GM19452 (cell line): ENCODE data around the gene SERPING1.
"Not testable (repeated sequence)": the region's sequence is repeated elsewhere in the genome, so short reads cannot be mapped to it uniquely, and the experiment has no call there.

Experiments
- ATAC-seq: cut with Tn5 transposase; IDR thresholded peaks from one replicate; pipeline ENCODE4 v1.9.1; 2021; ENCODE audit not compliant: unreplicated experiment

Gene SERPING1

DNA sequence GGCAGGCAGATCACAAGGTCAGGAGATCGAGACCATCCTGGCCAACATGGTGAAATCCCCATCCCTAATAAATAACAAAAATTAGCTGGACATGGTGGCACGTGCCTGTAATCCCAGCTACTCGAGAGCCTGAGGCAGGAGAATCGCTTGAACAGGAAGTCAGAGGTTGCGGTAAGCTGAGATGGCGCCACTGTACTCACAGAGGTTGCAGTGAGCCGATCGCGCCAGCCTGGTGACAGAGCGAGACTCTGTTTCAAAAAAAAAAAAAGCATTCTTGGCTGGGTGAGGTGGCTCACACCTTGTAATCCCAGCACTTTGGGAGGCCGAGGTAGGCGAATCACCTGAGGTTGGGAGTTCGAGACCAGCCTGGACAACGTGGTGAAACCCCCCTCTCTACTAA, 54.7 kb downstream of the SERPING1 start:
- not testable (repeated sequence) for ATAC-seq

DNA sequence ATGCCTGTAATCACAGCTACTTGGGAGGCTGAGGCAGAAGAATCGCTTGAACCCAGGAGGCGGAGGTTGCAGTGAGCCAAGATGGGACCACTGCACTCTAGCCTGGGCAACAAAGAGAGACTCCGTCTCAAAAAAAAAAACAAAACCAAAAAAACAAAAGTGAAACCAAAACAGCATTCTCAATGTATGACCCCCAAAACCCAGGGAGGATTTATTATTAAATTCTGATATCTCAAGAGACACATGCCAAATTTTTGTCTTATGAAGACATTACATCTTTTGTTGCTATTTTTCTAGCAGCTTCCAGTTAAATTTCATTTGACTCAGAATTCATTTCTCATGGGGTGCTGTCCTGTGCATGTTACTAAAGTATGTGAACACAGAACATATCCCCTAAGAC, 55.2 kb downstream of the SERPING1 start:
- no peak for ATAC-seq

DNA sequence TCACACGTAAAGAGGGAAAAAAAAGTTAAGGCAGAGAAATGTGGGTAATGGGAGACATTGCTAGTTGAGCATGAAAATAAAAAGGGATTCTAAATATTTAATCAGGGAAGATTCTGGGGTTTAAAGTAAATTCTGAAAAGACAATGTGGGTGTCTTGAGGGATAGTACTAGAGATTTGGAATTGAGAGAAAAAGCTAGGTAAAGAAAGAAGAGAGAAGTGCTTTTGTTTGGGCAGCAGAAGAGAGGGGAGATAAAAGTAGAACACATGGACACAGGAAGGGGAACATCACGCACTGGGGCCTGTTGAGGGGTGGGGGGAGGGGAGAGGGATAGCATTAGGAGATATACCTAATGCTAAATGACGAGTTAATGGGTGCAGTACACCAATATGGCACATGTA, 55.7 kb downstream of the SERPING1 start:
- no peak for ATAC-seq

DNA sequence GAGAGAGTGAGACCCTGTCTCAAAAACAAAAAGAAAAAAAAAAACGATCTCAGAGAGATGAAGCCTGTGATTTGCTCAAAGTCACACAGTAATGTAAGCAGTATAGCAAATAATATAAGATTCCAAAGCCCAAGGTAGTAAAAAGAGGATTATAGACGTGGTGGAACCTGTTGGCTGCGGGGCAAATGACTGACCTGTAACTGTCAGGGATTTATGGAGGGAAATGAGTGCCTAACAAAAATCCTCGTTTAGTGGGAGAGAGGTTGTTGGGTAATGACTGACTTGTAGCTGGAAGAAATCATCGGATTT, 59.4 kb downstream of the SERPING1 start:
- no peak for ATAC-seq

DNA sequence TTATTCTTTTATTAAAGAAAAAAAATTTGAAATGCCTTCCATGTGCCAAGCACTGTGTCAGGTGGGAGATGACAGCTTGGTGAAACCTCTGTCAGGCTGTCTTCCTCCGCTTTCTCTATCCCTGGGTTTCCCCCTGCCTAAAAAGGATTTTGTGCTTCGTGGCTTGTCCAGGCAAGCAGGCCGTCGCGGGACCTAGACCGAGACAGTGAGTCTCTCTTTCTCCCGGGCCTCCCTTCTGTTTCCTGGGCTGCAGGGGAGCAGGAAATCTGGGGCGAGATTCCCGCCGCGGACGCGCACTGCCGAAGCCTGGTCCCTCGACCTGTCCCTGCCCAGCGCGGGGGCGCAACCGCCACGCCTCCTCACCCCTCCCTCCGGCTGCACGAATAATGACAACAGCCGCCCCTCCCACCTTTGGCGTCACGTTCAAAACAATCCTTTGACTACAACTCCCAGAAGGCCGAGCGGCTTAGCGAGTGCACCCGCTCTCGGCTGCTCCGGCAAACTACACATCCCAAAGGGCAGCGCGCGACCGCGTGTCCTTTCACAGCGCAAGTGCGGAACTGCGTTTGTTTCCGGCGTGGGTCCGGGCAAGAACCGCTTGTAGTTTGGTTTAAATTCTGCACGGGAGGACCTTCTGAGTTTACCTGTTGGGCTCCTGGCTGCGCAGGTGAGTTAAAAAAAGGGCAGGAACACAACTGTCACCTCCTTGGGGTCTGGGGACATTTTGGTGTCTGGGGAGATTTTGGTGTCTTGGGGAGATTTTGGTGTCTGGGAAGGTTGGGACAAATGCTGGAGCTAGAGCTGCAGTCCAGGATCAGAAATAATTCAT, 59.9 kb downstream of the SERPING1 start, which contains the start of gene CLP1:
Gene CLP1, plus strand, starts transcription at position 569 of the 829 bp plus-strand sequence. CDS start 1,715 bp downstream, outside the sequence.
- peak; percentile 99 for ATAC-seq

DNA sequence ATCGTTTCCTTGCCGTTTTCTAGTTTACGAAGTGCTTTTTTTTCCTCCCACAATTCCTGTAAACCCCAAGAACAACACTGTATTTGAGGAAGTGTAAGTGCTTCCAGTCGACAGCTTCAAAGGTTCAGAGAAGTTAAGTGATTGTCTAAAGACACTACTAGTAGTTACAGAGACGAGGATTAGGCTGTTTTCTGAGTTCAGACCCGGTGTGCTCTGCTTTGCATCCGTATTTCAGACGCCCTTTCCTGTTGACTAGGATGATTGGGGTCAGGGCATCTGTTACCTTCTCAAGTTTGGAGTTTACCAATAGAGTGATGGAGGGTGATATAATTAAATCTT, 60.5 kb downstream of the SERPING1 start:
- no peak for ATAC-seq

DNA sequence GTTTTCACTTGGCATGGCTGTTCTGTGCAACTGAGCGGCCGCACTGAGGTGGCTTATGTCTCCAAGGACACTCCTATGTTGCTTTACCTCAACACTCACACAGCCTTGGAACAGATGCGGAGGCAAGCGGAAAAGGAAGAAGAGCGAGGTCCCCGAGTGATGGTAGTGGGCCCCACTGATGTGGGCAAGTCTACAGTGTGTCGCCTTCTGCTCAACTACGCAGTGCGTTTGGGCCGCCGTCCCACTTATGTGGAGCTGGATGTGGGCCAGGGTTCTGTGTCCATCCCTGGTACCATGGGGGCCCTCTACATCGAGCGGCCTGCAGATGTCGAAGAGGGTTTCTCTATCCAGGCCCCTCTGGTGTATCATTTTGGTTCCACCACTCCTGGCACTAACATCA, 62.2 kb downstream of the SERPING1 start:
- ATAC-seq, result no peak

DNA sequence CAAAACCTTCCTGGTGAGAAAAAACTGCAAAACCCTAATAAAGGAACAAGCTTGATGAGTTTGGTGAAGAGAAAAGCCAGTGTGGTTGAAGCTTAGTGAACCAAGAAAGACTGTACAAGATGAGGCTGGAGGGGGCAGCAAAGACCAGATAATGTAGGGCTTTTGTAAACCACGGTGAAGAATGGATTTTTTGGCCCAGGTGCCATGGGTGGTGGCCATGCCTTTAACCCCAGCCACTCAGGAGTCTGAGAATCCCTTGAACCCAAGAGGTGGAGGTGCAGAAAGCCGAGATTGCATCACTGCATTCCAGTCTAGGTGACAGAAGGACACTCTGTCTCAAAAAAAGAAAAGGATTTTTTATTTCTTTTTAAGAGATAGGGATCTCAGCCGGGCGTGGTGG, 65.4 kb downstream of the SERPING1 start:
- ATAC-seq, result no peak

DNA sequence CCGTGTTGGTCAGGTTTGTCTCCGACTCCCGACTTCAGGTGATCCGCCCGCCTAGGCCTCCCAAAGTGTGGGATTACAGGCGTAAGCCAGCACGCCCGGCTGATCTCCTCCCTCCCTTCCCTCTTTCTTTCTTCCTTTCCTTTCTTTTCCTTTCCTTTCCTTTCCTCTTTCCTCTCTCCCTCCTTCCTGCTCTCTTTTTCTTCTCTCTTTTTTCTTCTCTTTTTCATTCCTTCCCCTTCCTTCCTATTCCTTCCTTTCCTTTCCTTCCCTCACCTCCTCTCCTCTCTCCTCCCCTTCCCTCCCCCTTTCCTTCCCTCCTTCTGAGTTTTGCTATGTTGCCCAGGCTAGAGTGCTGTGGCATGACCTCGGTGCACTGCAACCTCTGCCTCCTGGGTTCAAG, 66.5 kb downstream of the SERPING1 start:
- ATAC-seq, result no peak
